ENCODE results near the gene RBMS3.

DNA sequence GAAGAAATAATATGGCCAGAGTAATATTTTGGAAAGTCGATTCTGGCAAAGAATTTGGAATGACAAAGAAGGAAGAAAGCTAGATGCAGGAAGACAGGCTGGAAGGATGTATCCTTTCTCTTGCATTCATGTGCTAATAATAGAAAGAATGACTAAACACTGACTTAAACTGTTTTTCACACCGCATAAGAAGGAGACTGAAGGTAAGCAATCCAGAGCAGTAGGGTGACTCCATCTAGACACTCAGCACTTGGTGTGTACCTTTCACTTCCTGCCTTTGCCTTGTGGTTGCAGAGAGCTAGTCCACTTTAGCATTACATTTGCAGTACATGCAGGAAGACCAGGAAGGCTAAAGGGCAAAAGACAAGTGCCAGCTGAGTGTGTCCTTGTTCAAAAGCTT lies 234.6 kb downstream of the RBMS3 start:
- no peak for TF ChIP-seq SP2 (CRISPR knock-in tag; IDR thresholded peaks at IDR 0.05)
- no peak for TF ChIP-seq MAX (IDR thresholded peaks at IDR 0.05)
- TF ChIP-seq, protein P1, sequence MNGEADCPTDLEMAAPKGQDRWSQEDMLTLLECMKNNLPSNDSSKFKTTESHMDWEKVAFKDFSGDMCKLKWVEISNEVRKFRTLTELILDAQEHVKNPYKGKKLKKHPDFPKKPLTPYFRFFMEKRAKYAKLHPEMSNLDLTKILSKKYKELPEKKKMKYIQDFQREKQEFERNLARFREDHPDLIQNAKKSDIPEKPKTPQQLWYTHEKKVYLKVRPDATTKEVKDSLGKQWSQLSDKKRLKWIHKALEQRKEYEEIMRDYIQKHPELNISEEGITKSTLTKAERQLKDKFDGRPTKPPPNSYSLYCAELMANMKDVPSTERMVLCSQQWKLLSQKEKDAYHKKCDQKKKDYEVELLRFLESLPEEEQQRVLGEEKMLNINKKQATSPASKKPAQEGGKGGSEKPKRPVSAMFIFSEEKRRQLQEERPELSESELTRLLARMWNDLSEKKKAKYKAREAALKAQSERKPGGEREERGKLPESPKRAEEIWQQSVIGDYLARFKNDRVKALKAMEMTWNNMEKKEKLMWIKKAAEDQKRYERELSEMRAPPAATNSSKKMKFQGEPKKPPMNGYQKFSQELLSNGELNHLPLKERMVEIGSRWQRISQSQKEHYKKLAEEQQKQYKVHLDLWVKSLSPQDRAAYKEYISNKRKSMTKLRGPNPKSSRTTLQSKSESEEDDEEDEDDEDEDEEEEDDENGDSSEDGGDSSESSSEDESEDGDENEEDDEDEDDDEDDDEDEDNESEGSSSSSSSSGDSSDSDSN (CRISPR knock-in tag; IDR thresholded peaks at IDR 0.05): no peak
- no peak for TF ChIP-seq MYNN (CRISPR knock-in tag; IDR thresholded peaks at IDR 0.05; ENCODE audit: low read depth)
- TF ChIP-seq, protein P2, sequence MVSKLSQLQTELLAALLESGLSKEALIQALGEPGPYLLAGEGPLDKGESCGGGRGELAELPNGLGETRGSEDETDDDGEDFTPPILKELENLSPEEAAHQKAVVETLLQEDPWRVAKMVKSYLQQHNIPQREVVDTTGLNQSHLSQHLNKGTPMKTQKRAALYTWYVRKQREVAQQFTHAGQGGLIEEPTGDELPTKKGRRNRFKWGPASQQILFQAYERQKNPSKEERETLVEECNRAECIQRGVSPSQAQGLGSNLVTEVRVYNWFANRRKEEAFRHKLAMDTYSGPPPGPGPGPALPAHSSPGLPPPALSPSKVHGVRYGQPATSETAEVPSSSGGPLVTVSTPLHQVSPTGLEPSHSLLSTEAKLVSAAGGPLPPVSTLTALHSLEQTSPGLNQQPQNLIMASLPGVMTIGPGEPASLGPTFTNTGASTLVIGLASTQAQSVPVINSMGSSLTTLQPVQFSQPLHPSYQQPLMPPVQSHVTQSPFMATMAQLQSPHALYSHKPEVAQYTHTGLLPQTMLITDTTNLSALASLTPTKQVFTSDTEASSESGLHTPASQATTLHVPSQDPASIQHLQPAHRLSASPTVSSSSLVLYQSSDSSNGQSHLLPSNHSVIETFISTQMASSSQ (IDR thresholded peaks at IDR 0.05; ENCODE audit: low read depth): no peak
- TF ChIP-seq, protein P2 (CRISPR knock-in tag; IDR thresholded peaks at IDR 0.05; ENCODE audit: borderline replicate concordance): no peak
- no peak for TF ChIP-seq ZNF616 (CRISPR knock-in tag; IDR thresholded peaks at IDR 0.05; ENCODE audit: low read depth)
- TF ChIP-seq HNF4G (IDR thresholded peaks at IDR 0.05; ENCODE audit: borderline replicate concordance, low read depth, low read length): no peak
- no peak for TF ChIP-seq HNF4G (CRISPR knock-in tag; IDR thresholded peaks at IDR 0.05; ENCODE audit: borderline replicate concordance, low read depth)
- TF ChIP-seq, protein P3, sequence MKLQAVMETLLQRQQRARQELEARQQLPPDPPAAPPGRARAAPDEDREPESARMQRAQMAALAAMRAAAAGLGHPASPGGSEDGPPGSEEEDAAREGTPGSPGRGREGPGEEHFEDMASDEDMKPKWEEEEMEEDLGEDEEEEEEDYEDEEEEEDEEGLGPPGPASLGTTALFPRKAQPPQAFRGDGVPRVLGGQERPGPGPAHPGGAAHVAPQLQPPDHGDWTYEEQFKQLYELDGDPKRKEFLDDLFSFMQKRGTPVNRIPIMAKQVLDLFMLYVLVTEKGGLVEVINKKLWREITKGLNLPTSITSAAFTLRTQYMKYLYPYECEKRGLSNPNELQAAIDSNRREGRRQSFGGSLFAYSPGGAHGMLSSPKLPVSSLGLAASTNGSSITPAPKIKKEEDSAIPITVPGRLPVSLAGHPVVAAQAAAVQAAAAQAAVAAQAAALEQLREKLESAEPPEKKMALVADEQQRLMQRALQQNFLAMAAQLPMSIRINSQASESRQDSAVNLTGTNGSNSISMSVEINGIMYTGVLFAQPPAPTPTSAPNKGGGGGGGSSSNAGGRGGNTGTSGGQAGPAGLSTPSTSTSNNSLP (IDR thresholded peaks at IDR 0.05; ENCODE audit: low read depth, low read length): no peak
- TF ChIP-seq ZNF30 (CRISPR knock-in tag; IDR thresholded peaks at IDR 0.05): no peak
- TF ChIP-seq, protein P4, sequence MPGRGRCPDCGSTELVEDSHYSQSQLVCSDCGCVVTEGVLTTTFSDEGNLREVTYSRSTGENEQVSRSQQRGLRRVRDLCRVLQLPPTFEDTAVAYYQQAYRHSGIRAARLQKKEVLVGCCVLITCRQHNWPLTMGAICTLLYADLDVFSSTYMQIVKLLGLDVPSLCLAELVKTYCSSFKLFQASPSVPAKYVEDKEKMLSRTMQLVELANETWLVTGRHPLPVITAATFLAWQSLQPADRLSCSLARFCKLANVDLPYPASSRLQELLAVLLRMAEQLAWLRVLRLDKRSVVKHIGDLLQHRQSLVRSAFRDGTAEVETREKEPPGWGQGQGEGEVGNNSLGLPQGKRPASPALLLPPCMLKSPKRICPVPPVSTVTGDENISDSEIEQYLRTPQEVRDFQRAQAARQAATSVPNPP (CRISPR knock-in tag; IDR thresholded peaks at IDR 0.05): no peak
- TF ChIP-seq, protein P5, sequence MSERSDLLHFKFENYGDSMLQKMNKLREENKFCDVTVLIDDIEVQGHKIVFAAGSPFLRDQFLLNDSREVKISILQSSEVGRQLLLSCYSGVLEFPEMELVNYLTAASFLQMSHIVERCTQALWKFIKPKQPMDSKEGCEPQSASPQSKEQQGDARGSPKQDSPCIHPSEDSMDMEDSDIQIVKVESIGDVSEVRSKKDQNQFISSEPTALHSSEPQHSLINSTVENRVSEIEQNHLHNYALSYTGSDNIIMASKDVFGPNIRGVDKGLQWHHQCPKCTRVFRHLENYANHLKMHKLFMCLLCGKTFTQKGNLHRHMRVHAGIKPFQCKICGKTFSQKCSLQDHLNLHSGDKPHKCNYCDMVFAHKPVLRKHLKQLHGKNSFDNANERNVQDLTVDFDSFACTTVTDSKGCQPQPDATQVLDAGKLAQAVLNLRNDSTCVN (CRISPR knock-in tag; IDR thresholded peaks at IDR 0.05; ENCODE audit: borderline replicate concordance): no peak
